ENCODE data around the gene NKAIN2.

Gene NKAIN2

DNA sequence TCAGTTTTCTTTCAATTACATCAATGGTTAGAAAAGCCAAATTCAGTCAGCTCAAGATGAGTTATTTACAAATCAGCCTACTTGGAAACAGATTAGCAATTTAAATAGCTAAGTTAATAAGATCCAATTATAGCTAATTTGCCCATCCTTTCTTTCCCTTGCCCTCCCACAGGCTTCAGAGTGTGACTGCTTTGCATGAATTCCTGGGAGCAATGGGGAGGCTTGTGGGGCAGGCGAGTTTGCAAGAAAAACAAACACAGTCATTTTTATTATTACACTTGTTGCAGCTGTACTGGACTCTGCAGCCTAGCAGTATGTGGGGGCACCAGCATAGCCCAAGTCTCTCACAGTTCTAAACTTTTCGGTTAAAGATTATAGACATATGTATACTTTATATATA is 219.0 kb downstream of the NKAIN2 start:
- Histone ChIP-seq H3K9ac (no peak overlapping the region), H3K9me3 (replicated peaks in 1 of 11) (peaks cover 5 to 15% (median 11%) of the 10 kb centered on the region in 11 experiments; a peak in 15 of 22 replicates), H3K4me1 (no peaks in the 10 kb centered on the region), H3K4me3 (no peak overlapping the region), H3K27ac (no peak overlapping the region), H4K20me1 (no peaks in the 10 kb centered on the region), H3K36me3 (no peaks in the 10 kb centered on the region), H3K27me3 (no peaks in the 10 kb centered on the region), H3K4me2 (no peak overlapping the region)
- no peak for TF ChIP-seq Cebpa-rat (IDR thresholded peaks at IDR 0.05)

- no peaks in the 10 kb centered on the region for H4K20me1 ChIP-seq
- H3K36me3 ChIP-seq, result no peaks in the 10 kb centered on the region
- no peak overlapping the region for H3K4me2 ChIP-seq
- no peak overlapping the region for H3K4me3 ChIP-seq
- H3K9me3 ChIP-seq (replicated peaks in 1 of 11), result no peaks in the 10 kb centered on the region
- no peak for TF ChIP-seq Cebpa-rat (IDR thresholded peaks at IDR 0.05)
- H3K9ac ChIP-seq, result no peak overlapping the region
- H3K27me3 ChIP-seq, result no peaks in the 10 kb centered on the region
- no peaks in the 10 kb centered on the region for H3K4me1 ChIP-seq
- H3K27ac ChIP-seq, result no peak overlapping the region
Observed at GRCh38 chr6:124026694-124027093, 223.0 kb downstream of the NKAIN2 start.

DNA sequence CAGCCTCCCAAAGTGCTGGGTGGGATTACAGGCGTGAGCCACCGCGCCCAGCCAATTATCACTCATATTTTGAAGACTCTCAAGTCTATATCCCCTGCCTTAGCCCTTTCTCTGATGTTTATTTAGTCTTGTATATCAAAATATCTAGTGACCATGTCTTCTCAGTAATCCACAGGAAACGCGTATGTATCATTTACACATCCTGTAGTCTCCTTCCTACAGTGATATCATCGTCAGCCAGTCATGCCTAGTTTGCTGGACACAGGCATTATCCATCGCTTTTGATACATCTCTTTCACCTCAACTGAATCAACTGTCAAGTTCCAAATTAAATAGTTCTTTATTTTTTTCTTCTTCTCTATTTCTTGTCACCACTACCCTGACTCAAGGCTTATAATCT is 223.7 kb downstream of the NKAIN2 start:
- Histone ChIP-seq H3K4me2 (no peak overlapping the region), H3K4me1 (no peaks in the 10 kb centered on the region), H4K20me1 (no peaks in the 10 kb centered on the region), H3K36me3 (no peaks in the 10 kb centered on the region), H3K9me3 (replicated peaks in 1 of 11) (no peaks in the 10 kb centered on the region), H3K27ac (no peak overlapping the region), H3K27me3 (no peaks in the 10 kb centered on the region), H3K4me3 (no peak overlapping the region), H3K9ac (no peak overlapping the region)
- no peak for TF ChIP-seq Cebpa-rat (IDR thresholded peaks at IDR 0.05)

GRCh38 chr6:124028117-124028516 is 224.5 kb downstream of the NKAIN2 start:
- no peak for TF ChIP-seq Cebpa-rat (IDR thresholded peaks at IDR 0.05)
- Histone ChIP-seq H3K4me1 (no peaks in the 10 kb centered on the region), H3K9me3 (replicated peaks in 1 of 11) (no peaks in the 10 kb centered on the region), H3K4me3 (no peak overlapping the region), H3K4me2 (no peak overlapping the region), H3K36me3 (no peaks in the 10 kb centered on the region), H4K20me1 (no peaks in the 10 kb centered on the region), H3K27ac (no peak overlapping the region), H3K9ac (no peak overlapping the region), H3K27me3 (no peaks in the 10 kb centered on the region)

GRCh38 chr6:124029567-124029966 is 225.9 kb downstream of the NKAIN2 start:
- TF ChIP-seq Cebpa-rat (IDR thresholded peaks at IDR 0.05), result no peak
- Histone ChIP-seq H3K27me3 (no peaks in the 10 kb centered on the region), H3K4me3 (no peak overlapping the region), H3K27ac (no peak overlapping the region), H3K4me2 (no peak overlapping the region), H3K9me3 (replicated peaks in 1 of 11) (peaks cover 0 to 1% (median 0%) of the 10 kb centered on the region in 11 experiments; a peak in 1 of 22 replicates), H3K4me1 (no peaks in the 10 kb centered on the region), H3K36me3 (no peaks in the 10 kb centered on the region), H3K9ac (no peak overlapping the region), H4K20me1 (no peaks in the 10 kb centered on the region)

- H3K4me3 ChIP-seq, result no peak overlapping the region
- no peak for TF ChIP-seq Cebpa-rat (IDR thresholded peaks at IDR 0.05)
- no peaks in the 10 kb centered on the region for H3K4me1 ChIP-seq
- H3K27me3 ChIP-seq, result no peaks in the 10 kb centered on the region
- no peaks in the 10 kb centered on the region for H4K20me1 ChIP-seq
- H3K4me2 ChIP-seq, result no peak overlapping the region
- H3K36me3 ChIP-seq, result no peaks in the 10 kb centered on the region
- H3K9me3 ChIP-seq (replicated peaks in 1 of 11), result peaks cover 0 to 4% (median 0%) of the 10 kb centered on the region in 11 experiments; a peak in 1 of 22 replicates
- H3K9ac ChIP-seq, result no peak overlapping the region
- no peak overlapping the region for H3K27ac ChIP-seq
Observed at GRCh38 chr6:124033501-124033900, 229.8 kb downstream of the NKAIN2 start.

GRCh38 chr6:124036384-124036783 is 232.7 kb downstream of the NKAIN2 start:
- H3K36me3 ChIP-seq, result no peaks in the 10 kb centered on the region
- TF ChIP-seq Cebpa-rat (IDR thresholded peaks at IDR 0.05), result no peak
- H3K4me2 ChIP-seq, result no peak overlapping the region
- H3K4me3 ChIP-seq, result no peak overlapping the region
- no peaks in the 10 kb centered on the region for H3K27me3 ChIP-seq
- H4K20me1 ChIP-seq, result no peaks in the 10 kb centered on the region
- H3K27ac ChIP-seq, result no peak overlapping the region
- peaks cover 0 to 8% (median 0%) of the 10 kb centered on the region in 10 experiments; a peak in 1 of 20 replicates for H3K4me1 ChIP-seq
- peaks cover 0 to 4% (median 0%) of the 10 kb centered on the region in 11 experiments; a peak in 1 of 22 replicates for H3K9me3 ChIP-seq (replicated peaks in 1 of 11)
- no peak overlapping the region for H3K9ac ChIP-seq

GRCh38 chr6:124040655-124041054 is 237.0 kb downstream of the NKAIN2 start:
- Histone ChIP-seq H3K4me3 (no peak overlapping the region), H3K9me3 (replicated peaks in 1 of 11) (no peaks in the 10 kb centered on the region), H4K20me1 (no peaks in the 10 kb centered on the region), H3K4me1 (peaks cover 0 to 8% (median 0%) of the 10 kb centered on the region in 10 experiments; a peak in 1 of 20 replicates), H3K9ac (no peak overlapping the region), H3K27ac (no peak overlapping the region), H3K4me2 (0 out of 22 replicates have a peak overlapping the region, but pooled peaks of 1 of the 11 experiments have one; percentile 5), H3K36me3 (no peaks in the 10 kb centered on the region), H3K27me3 (no peaks in the 10 kb centered on the region)
- TF ChIP-seq Cebpa-rat (IDR thresholded peaks at IDR 0.05), result no peak

- no peak for TF ChIP-seq Cebpa-rat (IDR thresholded peaks at IDR 0.05)
- H3K27me3 ChIP-seq, result no peaks in the 10 kb centered on the region
- no peaks in the 10 kb centered on the region for H3K36me3 ChIP-seq
- no peaks in the 10 kb centered on the region for H3K4me1 ChIP-seq
- H3K9ac ChIP-seq, result no peak overlapping the region
- no peaks in the 10 kb centered on the region for H3K9me3 ChIP-seq (replicated peaks in 1 of 11)
- no peak overlapping the region for H3K4me2 ChIP-seq
- no peak overlapping the region for H3K27ac ChIP-seq
- H4K20me1 ChIP-seq, result no peaks in the 10 kb centered on the region
- no peak overlapping the region for H3K4me3 ChIP-seq
Observed at GRCh38 chr6:124052120-124052519, 248.5 kb downstream of the NKAIN2 start.

- H3K9me3 ChIP-seq (replicated peaks in 1 of 11), result no peaks in the 10 kb centered on the region
- no peak for TF ChIP-seq Cebpa-rat (IDR thresholded peaks at IDR 0.05)
Observed at GRCh38 chr6:124053315-124053714, 249.7 kb downstream of the NKAIN2 start.

More at GRCh38 chr6:124053315-124053714, 249.7 kb downstream of the NKAIN2 start:
- Histone ChIP-seq H3K9ac (no peak overlapping the region), H4K20me1 (no peaks in the 10 kb centered on the region), H3K36me3 (no peaks in the 10 kb centered on the region), H3K4me2 (no peak overlapping the region), H3K27me3 (no peaks in the 10 kb centered on the region), H3K4me1 (no peaks in the 10 kb centered on the region), H3K4me3 (no peak overlapping the region), H3K27ac (no peak overlapping the region)
